NCI-H2171 treated with DMSO at 0.1 percent for 48 hours (cell line): ENCODE measurements around the gene B3GALT4.

Experiments
- DNase-seq: peaks from one replicate; lab custom pipeline; 2025; lab: John Stamatoyannopoulos, UW

The B3GALT4 gene

DNA sequence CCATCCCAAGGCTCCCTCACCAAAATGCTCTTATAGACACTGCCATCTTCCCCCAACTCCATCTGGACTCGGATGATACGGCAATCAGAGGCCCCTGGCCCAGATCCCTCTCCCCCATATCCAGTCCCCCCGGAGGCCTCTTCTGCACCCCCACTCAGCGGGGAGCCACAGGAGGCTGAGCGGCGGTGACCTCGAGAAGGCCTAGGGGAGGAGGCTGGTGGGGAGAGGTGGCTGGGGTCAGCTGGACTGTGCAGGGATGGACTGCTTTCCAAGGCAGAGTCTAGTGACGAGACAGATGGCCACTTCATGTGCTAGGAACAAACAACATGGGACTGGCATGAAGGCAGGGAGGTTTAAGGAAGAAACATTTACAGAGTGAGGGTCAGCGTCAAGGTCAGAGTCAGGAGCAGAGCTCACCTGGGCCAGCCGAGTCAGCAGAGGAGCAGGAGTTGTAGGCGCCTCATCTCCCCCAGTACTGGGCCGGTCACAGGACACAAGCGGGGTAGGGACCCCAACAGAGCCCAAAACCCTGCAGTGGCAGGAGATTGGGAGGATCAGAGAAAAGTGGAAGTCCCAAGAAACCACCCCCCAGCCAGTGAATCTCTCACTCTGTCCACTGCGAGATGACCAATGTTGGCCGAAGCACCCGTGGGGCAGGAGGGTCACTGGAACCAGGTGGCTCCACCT lies 16.2 kb downstream of the B3GALT4 start:
- no peak for DNase-seq

GRCh38 chr6:33294086-33294823 lies 17.3 kb downstream of the B3GALT4 start:
- no peak for DNase-seq

- DNase-seq, result no peak
These were observed 18.9 kb downstream of the B3GALT4 start for GRCh38 chr6:33295621-33296369.

DNA sequence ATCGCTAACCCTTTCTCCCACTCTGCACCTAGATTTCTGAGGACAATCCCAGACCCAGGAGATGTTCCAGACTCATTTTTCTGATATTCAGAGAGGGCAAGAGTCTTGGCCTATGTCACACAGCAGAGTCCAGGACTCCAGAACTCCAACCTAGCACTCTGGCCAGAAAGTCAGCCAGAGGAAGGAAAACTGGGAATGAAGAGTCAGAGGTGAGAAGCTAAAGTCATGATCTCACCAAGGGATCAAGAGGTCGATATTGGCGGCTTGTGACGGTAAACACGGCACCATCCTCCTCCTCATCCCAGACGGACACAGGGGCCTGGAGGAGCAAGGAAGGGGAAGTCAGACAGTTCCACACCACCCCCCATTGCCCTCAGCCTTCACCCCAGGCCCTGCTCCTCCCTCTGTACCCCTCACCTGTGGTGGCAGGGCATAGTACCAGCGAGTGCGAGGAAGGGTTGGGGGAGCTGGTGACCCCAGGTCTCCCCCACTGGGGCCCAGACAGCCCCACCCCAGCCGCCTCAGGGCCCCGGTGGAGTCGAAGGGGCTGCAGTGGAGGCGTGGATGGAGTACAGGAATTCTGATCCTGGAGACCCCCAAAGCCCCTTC lies 20.0 kb downstream of the B3GALT4 start:
- no peak for DNase-seq

- DNase-seq, result no peak
These were observed 20.6 kb downstream of the B3GALT4 start for GRCh38 chr6:33297406-33297955.

DNA sequence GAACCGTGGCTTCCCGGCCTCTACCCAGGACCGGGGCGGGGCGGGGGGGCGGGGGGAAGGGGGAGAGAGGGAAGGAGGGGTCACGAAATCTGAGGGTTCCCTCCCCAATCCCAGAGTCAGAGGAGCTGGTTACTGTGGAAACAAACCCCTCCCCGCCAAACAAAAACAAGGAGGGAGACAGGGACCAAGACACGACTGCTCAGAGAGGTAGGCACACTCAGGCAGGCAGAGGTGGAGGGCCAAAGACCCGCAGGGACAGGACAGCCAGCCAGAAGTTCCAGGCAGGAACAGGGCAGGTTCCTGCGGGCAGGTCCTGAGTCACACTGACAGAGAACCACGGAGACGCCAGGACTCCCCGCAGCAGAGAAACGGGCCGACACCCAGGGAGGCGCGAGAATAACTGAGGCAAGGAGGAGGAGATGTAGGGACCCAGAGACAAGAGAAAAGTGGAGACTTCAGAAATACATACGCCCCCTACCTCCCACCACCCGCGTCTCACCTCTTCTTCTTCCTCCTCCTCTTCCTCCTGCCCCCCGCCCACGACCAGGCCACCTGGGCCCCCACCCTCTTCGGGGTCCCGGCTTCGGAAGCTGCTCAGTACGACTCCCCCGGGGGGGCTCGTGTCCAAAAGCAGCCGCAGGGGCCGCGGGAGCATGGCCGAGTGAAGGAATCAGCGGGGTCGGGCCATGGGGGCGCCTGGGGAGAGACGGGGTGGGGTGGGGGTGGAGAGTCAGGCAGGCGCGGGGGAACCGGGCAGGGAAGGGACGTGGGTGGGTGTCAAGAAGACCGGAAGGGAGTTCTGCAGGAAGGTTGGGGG lies 21.2 kb downstream of the B3GALT4 start:
- DNase-seq, result peak; percentile 13

DNA sequence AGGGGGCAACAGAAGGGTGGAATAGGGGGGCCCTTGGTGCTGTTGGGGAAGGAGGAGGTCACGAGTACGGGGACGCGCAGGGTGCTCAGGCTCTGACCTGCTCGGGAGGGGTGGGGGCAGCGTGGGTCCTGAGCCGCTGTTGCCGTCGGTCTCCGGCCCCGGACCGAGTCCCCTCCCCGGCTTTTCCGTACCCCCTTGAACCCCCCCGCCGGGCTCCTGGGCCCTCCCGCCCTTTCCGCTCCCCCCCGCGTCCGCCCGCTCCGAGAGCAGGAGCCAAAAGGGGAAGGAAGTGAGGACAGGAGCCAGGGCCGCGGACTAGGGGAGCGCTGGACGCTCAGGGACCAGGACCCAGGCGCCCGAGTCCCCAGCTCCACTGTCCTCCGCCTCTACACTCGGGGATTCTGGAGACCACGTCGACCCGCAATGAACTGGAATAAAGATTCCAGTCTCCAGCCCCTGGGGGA lies 21.9 kb downstream of the B3GALT4 start, which contains the start of gene RGL2:
Gene RGL2 (minus strand): TSS at position 170 of the 464 bp plus-strand sequence. CDS start 332 bp downstream, outside the sequence.
- DNase-seq, result peak; percentile 59

DNA sequence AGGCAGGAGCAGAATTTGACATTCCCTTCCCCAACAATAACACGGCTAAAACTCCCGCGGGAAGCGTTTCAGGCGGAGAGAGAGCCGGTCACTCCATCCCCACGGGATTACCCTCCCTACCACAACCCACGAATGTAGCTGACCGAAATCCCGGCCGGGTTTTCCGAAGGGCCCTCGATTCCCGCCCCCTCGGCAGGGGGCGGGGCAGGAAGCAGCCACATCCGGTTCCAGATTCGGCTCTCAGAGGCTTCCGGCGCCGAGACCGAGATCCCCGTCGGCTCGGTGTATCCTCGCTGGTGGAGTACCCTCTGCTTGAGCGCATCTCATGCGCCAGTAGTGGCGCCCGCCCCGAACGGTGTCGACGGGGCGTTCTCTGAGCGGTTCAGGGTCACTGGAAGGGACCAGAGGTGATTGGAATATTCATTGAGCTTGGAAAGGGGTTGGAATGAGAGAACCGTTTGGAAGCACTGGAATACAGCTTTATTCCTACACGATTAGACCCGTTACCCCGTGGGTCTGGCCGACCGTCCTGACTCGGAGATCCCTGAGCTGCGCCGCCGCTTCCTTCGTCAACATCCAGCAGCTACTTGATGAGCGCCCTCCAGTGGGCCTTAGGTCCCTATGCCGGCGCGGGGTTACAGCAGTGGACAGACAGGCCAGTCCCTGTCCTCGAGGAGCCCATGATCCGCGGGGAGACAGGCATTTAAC lies 22.5 kb downstream of the B3GALT4 start:
- DNase-seq, result peak; percentile 90

GRCh38 chr6:33301877-33302276 lies 25.0 kb downstream of the B3GALT4 start:
- no peak for DNase-seq

DNA sequence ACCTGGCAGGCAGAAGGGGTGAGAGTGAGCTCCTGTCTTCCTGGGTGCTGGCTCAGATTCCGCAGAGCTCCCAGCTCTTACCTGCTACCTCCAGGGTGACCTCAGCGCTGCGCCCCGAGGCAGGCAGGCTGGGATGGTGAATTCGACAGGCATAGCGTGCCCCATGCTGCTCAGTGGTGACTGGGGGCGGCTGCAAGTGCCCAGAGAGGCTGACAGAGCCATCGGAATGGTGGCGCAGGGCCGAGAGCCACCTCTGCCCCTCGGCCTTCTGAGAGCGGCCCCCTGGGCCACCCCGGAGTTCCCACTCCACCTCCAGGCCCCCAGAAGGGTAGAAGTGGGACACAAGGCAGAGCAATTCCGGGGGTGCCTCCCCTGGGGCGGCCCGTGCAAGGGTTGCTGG lies 27.3 kb downstream of the B3GALT4 start:
- DNase-seq, result no peak

GRCh38 chr6:33305052-33305451 lies 28.1 kb downstream of the B3GALT4 start:
- peak; percentile 34 for DNase-seq

- no peak for DNase-seq
These were observed 29.4 kb downstream of the B3GALT4 start for GRCh38 chr6:33306356-33306755.

DNA sequence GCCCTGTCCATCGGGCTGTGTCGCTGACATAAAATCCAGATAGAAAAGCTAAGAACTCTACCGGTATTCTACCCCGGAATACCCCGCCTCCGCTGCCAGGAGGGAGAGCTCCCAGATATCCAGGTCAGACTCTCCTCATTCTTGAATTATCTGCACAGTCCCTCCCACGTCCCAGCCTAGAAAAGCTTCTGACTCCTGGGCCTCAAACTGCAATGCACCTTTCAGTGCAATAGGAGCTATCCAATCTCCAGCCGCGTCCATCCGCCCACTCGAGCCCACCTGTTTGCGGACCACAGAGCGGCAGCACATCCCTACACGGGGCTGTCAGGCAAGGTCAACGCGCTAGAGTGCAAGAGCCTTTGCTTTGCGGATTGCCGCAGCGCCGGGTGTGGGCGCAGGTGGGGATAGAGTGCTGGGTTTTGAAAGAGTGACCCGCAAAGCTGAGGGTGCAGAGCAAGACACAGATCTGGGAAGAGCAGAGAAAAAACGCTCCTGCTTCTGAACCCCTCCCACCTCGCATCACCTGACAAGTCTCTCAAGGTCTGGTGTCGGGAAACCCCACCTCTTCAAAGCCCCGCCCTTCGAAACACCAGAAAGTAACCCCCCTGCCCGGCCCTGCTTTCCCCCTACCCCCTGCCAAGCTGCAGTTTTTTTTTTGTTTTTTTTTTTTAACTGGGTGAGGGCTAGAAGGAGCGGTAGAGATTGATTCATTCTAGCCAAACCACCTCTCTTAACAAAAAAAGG lies 35.6 kb downstream of the B3GALT4 start:
- peak; percentile 94 for DNase-seq

GRCh38 chr6:33313105-33313708 lies 36.3 kb downstream of the B3GALT4 start:
- DNase-seq, result peak; percentile 21

DNA sequence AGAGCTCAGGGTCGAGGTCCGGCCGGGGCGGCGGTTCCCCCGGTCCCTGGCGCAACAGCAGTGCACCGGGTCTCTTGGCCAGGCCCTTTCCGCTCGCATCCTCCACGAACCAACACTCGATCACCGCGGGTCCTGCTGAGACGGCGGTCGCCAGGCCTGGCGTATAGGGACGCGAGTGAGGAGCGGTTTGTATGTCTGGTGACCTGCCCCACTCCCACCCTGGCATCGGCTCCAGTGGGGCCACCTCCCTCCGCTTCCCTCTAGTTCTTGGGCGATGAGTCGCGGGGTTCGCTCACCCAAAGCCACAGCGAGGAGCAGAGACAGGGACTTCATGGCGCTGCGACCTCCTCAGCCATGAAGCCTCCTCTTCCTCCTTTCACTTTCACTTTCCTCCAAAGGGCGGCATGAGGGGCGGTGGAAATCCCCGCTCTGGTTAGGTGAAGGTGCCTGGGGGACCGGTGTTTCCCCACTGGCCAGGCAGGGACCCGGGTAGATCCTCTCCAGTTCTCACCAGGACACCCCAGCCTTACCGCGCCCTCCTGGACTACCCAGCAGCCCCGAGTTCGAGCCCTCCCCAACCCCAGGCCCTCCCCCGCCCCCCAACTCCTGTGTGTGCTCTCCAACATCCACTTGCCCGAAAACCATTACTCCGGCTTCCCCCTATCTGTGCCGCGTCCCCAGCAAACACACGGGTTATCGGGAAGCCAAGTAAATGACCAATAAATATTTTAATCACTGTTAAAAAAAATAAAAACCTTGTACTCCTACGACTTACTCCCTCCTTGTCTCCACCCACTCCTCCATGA lies 37.0 kb downstream of the B3GALT4 start, which contains the start of gene TAPBP:
Gene TAPBP (minus strand): TSS at position 370 of the 806 bp plus-strand sequence. CDS start 37 bp downstream, at position 333.
- peak; percentile 50 for DNase-seq

GRCh38 chr6:33314515-33314942 lies 37.6 kb downstream of the B3GALT4 start:
- peak; percentile 50 for DNase-seq

DNA sequence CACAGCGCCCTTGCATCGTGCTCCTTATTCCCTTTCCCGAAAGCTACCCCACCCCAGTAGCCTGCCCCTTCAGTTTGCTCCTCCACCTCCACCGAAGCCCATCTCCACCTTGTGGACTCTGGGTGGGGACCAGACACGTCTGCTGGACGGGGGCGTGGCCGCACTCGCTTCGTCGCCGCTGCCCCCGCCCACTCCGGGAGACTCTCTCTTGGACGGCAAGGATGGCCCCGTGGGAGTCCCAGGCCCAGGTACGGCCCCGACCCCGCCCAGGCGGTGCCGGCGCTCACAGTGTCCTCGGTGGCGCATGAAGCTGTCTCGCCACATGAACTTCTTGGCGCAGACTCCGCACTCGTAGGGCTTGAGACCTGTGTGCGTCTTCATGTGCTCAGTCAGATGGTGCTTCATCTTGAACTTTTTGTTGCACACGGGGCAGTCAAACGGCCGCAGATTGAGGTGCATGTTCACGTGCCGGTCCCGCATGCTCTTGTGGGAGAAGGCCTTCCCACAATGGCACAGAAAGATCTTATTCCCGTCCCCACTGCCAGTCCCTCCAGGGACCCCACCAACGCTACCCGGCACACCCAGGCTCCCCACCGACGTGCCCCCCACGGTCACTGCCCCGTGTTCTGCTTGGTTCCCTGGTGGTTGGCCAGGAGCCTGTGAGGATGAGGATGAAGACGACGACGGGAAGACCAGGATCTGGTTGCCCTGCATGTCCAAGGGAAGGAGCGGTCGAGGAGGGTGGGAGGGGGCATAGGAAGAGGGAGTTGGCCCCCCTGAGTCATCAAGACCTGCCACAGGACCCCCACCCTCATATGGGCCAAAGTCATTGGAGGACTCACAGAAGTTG lies 38.2 kb downstream of the B3GALT4 start:
- no peak for DNase-seq
